HG03432 (cell line): ENCODE data around the gene ARF6.
"Not testable (repeated sequence)": the region's sequence is repeated elsewhere in the genome, so short reads cannot be mapped to it uniquely, and the experiment has no call there.

Experiments
- ATAC-seq: cut with Tn5 transposase; IDR thresholded peaks from one replicate; pipeline ENCODE4 v1.9.1; 2021; ENCODE audit warnings: mild to moderate bottlenecking, moderate library complexity; ENCODE audit not compliant: unreplicated experiment

ARF6 gene

DNA sequence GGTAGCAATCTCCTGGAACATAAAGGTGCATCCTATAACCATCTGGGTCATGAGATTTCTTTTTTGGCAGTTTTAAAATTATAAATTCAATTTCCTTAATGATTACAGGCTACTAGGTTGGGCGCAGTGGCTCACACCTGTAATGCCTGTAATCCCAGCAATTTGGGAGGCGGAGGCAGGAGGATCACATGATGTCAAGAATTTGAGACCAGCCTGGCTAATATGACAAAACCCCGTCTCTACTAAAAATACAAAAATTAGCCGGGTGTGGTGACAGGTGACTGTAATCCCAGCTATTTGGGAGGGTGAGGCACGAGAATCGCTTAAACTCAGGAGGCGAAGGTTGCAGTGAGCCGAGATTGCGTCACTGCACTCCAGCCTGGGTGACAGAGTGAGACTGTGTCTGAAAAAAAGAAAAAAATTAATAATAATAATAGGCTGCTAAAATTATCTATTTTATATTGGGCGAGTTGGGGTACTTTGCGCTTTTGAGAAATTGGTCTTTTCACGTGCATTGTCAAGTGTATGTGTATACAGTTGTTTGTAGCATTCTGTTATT lies 17.2 kb upstream of the ARF6 start:
- no peak for ATAC-seq

DNA sequence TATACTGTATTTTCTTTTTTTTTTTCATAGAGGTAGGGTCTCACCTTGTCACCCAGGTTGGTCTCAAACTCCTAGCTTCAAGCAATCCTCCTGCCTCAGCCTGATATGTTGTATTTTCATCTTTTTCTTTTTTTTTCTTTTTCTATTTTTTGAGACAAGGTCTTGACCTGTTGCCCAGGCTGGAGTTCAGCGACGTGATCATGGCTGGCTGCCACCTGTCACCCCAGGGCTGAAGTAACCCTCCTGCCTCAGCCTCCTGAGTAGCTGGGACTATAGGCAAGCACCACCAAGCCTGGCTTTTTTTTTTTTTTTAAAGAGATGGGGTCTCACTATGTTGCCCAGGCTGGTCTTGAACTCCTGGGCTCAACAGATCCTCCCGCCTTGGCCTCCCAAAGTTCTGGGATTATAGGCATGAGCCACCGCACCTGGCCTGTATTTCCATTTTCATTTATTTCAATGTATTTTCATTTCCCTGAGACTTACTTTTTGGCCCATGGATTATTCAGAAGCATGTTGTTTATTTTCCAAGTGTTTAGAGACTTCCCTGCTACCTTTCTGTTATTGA lies 16.2 kb upstream of the ARF6 start:
- no peak for ATAC-seq

DNA sequence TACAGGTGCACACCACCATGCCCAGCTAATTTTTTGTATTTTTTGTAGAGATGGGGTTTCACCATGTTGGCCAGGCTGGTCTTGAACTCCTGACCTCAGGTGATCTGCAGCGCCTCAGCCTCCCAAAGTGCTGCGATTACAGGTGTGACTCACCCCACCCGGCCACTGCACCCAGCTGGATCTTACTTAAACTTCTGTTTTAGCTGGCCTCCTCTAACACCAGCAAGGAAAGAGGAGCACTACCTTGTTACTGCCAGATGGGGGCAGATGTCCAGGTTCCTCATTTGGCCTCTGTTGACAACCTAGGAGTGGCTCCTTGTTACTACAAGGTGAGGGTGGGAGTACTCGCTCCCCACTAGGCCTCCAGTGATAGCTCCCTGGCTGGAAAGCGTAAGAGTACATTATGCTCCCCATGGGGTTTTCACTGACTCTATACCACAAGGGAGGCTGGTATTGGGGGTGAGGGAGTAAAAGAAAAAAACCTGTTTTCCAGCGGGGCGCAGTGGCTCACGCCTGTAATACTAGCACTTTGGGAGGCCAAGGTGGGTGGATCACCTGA lies 13.2 kb upstream of the ARF6 start:
- ATAC-seq, result peak; percentile 80

DNA sequence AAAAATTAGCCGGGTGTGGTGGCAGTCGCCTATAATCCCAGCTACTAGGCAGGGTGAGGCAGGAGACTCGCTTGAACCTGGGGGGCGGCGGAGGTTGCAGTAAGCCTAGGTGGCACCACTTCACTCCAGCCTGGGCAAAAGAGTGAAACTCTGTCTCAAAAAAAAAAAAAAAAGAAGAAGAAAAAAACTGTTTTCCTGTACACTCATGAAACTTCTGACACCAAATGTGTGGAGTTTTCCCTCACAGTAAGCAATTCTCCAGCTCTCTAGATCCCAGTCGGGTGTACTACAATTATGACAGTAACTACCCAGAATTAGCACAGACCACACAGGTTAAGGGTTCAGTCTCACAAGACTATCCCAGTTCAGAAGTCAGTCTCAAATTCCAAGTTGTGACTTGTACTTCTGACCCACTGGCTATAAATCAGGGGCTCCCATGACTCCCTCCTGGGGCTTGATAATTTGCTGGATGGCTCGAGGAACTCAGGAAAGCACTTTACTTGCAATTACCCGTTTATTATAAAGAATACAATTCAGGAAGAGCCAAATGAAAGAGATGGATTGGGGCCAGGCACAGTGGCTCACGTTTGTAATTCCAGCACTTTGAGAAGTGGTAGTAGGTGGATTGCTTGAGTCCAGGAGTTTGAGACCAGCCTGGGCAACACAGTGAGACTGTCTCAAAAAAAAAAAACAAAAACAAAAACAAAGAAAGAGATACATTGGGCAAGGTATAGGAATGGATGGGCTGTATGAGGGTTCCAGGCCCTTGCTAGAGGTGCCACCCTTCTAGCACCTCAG lies 12.4 kb upstream of the ARF6 start:
- no peak for ATAC-seq

DNA sequence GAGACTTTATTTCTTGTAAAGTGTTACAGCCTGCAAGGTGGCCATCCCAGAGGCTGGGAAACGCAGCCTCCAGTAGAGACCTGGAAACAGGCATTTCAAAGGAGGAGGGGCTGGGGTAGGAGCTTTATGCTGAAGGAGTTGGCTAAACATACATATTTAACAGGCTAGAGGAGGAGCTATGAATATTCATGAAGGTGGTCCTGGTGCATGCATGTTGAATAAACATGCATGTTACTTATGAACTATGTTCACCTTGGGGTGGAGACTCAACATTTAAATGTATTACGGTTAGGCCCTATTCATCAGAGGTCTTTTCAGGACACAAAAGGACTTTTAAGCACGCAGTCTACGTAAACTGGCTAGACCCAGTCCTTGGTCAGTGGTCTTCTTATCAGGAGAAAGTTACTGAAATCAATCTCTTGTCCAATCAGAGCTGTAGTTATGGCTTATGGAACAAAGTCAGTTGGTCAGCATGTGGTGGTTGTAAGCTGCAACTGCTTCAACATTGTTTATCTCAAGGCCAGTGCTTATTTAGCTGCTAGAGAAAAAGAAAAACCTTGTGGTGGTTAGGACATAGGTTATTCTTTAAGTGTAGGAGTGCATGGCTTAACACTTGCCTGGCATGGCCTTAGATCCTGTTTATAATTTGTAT lies 11.4 kb upstream of the ARF6 start:
- ATAC-seq, result no peak

DNA sequence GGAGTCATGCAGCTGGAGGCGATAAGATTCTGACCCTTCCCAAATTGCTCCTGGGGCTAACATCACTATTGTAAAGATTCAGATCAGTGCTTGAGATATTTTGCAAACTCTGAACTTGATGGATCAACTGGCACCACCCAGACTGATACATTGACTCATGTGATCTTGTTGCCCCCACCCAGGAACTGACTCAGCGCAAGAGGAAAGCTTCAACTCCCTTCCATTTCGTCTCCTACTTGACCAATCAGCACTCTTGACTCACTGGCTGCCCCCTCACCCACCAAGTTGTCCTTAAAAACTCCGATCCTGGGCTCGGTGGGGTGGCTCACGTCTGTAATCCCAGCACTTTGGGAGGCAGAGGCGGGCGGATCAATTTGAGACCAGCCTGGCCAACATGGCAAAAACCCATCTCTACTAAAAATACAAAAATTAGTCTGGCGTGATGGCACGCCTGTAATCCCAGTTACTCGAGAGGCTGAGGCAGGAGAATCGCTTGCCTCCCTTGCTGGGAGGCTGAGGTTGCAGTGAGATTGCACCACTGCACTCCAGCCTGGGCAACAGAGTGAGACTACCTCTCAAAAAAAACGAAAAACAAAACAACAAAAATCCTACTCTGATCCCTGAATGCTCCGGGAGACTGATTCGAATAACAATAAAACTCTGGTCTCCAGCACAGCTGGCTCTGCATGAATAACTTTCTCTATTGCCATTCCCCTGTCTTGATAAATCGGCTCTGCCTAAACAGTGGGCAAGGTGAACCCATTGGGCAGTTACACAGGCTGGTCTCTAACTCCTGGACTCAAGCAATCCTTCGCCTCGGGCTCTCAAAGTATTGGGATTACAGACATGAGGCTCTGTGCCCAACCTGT lies 9.8 kb upstream of the ARF6 start:
- no peak for ATAC-seq

DNA sequence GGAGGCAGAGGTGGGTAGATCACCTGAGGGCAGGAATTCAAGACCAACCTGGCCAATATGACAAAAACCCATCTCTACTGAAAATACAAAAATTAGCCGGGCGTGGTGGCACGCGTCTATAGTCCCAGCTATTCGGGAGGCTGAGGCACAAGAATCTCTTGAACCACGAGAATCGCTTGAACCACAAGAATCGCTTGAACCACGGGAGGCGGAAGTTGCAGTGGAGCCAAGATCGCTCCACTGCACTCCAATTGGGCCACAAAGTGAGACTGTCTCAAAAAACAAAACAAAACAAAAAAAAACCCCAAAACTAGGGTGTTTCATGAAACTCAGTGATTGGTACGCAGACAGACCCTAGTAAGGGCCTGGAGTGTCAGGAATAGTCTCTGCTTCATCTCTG lies 6.4 kb upstream of the ARF6 start:
- no peak for ATAC-seq

DNA sequence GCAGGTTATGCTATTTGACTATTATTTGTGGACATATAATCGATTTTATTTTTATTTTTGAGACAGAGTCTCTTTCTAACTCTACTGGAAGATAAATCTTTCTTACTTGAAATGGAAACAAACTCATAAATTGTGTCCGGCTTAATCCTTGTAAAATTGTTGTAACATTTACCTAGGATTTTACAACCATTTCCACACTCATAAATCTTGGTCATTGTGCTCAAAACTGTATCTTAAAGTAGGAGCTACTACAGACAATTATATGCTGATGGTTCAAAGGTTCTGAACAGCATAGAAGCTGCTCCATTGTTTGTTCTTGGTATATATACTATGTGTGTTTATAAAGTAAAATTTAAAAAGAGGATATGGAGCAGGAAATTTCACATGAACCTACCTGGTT lies 4.6 kb upstream of the ARF6 start:
- no peak for ATAC-seq

DNA sequence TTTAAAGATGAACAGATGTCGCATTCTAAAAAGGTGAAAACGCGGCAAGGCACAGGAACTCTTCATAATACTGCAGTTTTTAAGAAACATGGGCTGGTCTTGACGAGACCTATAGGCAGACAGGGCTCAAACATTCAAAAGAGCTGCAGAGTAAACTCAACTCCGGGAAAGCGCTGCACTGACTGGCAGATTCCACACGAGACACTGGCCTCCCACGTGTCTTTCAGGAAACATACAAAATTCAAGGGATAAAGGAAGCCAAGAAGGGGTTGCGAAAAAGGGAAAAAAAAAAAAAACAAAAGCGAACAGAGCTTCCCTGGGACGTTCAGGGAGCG lies 614 bp upstream of the ARF6 start:
- peak; percentile 32 for ATAC-seq

DNA sequence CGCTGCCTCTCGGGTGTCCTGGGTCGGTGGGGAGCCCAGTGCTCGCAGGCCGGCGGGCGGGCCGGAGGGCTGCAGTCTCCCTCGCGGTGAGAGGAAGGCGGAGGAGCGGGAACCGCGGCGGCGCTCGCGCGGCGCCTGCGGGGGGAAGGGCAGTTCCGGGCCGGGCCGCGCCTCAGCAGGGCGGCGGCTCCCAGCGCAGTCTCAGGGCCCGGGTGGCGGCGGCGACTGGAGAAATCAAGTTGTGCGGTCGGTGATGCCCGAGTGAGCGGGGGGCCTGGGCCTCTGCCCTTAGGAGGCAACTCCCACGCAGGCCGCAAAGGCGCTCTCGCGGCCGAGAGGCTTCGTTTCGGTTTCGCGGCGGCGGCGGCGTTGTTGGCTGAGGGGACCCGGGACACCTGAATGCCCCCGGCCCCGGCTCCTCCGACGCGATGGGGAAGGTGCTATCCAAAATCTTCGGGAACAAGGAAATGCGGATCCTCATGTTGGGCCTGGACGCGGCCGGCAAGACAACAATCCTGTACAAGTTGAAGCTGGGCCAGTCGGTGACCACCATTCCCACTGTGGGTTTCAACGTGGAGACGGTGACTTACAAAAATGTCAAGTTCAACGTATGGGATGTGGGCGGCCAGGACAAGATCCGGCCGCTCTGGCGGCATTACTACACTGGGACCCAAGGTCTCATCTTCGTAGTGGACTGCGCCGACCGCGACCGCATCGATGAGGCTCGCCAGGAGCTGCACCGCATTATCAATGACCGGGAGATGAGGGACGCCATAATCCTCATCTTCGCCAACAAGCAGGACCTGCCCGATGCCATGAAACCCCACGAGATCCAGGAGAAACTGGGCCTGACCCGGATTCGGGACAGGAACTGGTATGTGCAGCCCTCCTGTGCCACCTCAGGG lies 679 bp downstream of the ARF6 start:
- ATAC-seq, result peak; percentile 53

DNA sequence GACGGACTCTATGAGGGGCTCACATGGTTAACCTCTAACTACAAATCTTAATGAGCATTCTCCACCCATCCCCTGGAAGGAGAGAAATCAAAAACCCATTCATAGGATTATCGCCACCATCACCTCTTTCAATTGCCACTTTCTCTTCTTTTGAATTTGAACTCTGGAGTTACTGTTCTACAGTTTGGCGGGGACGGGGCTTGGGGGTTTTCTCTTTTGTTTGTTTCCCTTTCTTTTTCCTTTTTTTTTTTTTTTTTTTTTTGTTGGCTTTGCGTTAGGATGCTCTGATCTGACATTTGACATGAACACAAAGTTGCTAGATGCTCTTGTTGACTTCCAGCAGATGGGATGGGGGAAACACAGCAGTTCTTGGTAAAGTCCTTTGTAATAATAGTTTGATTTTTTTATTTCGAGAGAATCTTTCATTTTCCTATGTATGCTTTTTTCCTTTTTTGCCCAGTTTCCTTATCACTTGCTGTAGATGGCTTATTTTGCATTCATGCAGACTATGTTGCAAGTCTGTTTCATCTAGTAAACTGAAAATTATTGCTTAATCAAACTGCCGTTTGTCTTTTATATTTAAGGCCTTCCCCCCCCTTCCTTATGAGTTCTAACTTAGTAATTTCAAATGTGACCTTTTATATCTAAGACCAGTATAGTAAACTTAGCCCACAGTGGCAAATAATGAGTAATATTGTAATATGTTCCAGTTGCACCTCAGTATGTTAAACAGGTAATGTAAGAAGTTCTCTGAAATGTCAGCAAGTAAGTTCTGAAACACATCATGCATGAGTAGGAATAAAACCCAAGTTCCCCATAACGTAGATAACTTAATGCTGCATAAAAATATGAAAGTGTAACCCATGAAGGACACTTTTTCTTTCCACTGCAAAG lies 1.6 kb downstream of the ARF6 start:
- ATAC-seq, result not testable (repeated sequence)

DNA sequence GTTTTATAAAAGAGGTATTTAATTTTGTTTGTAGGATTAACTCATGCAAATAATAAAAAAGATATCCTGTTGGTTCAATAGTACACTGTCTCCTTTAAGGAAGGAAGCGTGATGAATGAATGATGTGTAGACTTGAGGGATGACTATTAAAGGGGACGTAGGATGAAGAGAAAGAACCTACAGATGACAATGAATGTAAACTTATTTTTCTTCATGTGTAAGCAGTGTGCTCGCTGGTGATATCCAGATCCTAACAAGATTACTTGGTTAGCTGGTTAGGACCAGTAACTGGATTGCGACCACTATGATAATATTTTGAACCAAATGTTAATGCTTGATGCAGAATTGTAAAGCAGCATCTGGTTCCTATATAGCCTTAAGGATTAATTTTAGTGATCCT lies 2.6 kb downstream of the ARF6 start:
- no peak for ATAC-seq

DNA sequence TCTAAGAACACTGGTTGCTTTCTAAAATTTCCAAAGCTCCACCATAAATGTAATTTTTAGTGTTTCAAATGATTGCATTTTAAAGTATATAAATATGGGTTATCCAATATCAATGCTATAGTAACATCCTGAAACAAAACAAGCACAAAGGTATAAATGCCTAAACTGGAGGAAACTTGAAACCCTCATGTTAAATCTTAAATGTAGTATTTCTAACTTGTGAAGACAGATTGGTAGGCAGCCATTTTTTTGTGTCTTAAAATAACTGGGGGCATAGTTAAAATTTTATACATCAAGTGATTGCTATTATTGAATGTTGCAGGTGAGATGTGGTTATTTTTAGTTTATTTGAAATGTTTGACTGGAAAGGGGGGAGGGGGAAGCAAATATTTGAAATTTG lies 3.4 kb downstream of the ARF6 start:
- ATAC-seq, result not testable (repeated sequence)

DNA sequence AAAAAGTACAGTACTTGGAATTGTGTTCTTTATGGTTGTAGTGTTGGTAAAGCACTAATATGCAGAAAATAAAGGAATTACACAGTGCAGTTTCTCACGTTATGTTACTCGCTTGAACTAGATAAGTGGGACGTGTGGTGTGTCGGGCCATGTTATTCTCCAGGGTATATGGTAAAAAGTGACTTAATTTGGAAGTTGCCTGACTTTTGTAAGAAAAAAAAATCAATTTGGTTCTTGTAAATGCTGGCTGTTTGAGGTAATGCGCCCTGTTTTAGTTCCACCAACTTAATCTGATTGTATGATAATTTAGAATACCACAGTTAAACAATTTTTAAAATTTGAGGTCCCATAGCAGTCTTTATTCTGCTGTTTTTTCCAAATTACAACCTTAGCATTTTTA lies 4.1 kb downstream of the ARF6 start:
- ATAC-seq, result no peak

DNA sequence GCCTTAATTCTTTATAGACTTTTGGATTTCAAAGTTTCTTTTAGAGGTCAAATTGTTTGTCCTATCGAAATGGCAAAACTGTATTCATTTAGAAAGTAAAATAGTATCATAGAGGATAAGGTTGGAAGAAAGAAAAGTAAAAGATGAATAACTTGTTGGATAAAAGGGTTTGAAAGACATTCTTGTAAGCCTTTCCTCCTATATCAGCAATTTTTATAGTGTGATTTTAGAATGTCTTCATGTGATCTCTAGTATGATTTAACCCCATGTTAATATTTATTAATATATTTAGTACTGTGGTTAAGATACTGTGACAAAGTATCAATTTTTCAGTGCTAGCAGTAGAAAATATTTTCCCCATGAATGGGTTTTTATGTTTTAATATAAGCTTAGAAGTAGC lies 4.5 kb downstream of the ARF6 start:
- ATAC-seq, result no peak

DNA sequence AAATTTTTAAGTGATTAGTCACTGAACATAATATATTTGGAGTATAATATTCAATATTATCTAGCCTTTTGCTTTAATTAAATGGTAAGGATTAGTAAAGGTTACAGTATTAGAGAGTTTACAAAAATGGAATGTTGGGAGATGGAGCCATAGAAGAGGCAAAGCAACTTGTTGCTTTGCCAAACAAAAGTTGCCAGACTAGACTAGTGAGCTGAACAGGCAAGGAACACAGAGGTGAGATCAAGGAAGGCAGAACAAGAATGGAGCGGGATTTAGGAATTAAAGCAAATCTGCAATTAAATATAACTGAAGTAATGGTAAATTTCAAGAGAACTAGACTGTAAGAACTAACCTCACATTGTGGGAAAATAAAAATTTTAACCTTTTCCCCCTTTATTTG lies 5.1 kb downstream of the ARF6 start:
- no peak for ATAC-seq

DNA sequence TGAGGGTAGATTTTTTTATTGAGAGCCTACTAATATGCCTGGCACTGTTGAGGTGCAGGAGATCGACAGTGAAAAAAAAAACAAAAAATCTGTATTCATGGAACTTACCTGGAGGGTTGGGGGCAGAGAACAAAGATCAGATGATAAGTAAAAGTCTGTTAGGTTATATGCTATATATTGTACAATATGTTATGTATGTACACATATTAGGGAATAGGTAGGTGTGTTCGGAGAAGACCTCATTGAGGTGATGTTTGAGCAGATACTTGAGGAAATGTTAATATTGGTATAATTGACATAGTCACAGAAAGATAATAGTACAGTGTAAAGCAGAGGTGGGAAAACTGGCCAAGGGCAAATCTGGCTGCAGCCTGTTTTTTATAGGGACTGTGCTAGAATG lies 5.6 kb downstream of the ARF6 start:
- no peak for ATAC-seq

DNA sequence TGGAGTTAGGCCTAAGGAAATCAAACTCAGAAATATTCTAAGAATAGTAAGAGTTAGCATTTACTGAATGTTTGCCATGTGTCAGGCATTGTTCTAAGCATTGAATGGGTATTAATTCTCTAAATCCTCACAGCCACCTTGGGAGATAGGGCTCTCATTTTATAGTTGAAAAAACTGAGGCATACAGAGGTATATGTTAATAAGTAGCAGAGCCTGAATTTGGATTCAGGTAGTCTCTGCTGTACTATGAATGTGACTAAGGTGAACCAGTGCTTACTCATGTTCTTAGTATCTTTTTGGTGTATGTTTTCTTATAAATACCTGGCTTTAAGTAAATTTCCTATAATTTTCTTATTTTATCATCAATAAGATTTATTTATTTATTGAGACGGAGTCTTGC lies 8.1 kb downstream of the ARF6 start:
- no peak for ATAC-seq

DNA sequence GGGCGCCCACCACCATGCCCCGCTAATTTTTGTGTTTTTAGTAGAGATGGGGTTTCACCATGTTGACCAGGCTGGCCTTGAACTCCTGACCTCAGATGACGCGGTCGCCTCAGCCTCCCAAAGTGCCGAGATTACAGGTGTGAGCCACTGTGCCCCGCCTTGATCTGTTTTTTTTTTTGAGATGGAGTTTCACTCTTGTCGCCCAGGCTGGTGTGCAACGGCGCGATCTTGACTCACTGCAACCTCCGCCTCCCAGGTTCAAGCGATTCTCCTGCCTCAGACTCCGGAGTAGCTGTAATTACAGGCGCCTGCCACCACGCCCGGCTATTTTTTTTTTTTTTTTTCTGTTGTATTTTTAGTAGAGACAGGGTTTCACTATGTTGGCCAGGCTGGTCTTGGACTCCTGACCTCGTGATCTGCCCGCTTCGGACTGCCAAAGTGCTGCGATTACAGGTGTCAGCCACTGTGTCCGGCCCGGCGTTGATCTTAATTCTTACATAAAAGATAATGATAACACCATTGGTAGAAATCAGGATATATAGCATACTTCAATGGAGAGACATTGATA lies 9.9 kb downstream of the ARF6 start:
- not testable (repeated sequence) for ATAC-seq
